Measurements from ENCODE around the gene RC3H2.

The RC3H2 gene

GRCh38 chr9:122904823-122905710, at the start of gene RC3H2 (continued):
- no peak for TF ChIP-seq ZNF362 (tag by site-specific recombination; IDR thresholded peaks at IDR 0.05)
- TF ChIP-seq KLF1 (tag by site-specific recombination; IDR thresholded peaks at IDR 0.05) = peak; percentile 44; the same call in 1 of the 2 replicates
- no peak for TF ChIP-seq ZSCAN5A (tag by site-specific recombination; IDR thresholded peaks at IDR 0.05)
- TF ChIP-seq KLF16 (tag by site-specific recombination; IDR thresholded peaks at IDR 0.05) = peak; percentile 91
- no peak for TF ChIP-seq ZNF324 (tag by site-specific recombination; IDR thresholded peaks at IDR 0.05)
- TF ChIP-seq ZSCAN4 (tag by site-specific recombination; IDR thresholded peaks at IDR 0.05) = no peak
- no peak for TF ChIP-seq ZNF366 (tag by site-specific recombination; conservative IDR thresholded peaks at IDR 0.05)
- no peak for TF ChIP-seq ZIC2 (tag by site-specific recombination; IDR thresholded peaks at IDR 0.05)
- no peak for TF ChIP-seq ZNF791 (tag by site-specific recombination; IDR thresholded peaks at IDR 0.05)
- TF ChIP-seq ZNF404 (tag by site-specific recombination; IDR thresholded peaks at IDR 0.05) = no peak
- no peak for TF ChIP-seq ZNF530 (tag by site-specific recombination; IDR thresholded peaks at IDR 0.05; ENCODE audit: low read depth)
- TF ChIP-seq ZNF24 (tag by site-specific recombination; IDR thresholded peaks at IDR 0.05) = peak; percentile 75; the same call in 1 of the 2 replicates
- TF ChIP-seq KLF10 (tag by site-specific recombination; IDR thresholded peaks at IDR 0.05) = no peak
- TF ChIP-seq REPIN1 (tag by site-specific recombination; IDR thresholded peaks at IDR 0.05; ENCODE audit: low read depth) = no peak
- TF ChIP-seq ZNF664 (tag by site-specific recombination; IDR thresholded peaks at IDR 0.05) = no peak
- TF ChIP-seq, protein P1, sequence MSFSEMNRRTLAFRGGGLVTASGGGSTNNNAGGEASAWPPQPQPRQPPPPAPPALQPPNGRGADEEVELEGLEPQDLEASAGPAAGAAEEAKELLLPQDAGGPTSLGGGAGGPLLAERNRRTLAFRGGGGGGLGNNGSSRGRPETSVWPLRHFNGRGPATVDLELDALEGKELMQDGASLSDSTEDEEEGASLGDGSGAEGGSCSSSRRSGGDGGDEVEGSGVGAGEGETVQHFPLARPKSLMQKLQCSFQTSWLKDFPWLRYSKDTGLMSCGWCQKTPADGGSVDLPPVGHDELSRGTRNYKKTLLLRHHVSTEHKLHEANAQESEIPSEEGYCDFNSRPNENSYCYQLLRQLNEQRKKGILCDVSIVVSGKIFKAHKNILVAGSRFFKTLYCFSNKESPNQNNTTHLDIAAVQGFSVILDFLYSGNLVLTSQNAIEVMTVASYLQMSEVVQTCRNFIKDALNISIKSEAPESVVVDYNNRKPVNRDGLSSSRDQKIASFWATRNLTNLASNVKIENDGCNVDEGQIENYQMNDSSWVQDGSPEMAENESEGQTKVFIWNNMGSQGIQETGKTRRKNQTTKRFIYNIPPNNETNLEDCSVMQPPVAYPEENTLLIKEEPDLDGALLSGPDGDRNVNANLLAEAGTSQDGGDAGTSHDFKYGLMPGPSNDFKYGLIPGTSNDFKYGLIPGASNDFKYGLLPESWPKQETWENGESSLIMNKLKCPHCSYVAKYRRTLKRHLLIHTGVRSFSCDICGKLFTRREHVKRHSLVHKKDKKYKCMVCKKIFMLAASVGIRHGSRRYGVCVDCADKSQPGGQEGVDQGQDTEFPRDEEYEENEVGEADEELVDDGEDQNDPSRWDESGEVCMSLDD (tag by site-specific recombination; IDR thresholded peaks at IDR 0.05) = no peak
- no peak for TF ChIP-seq ZNF548 (tag by site-specific recombination; IDR thresholded peaks at IDR 0.05)
- no peak for TF ChIP-seq ZNF132 (tag by site-specific recombination; IDR thresholded peaks at IDR 0.05; ENCODE audit: borderline replicate concordance)
- TF ChIP-seq ZXDB (tag by site-specific recombination; IDR thresholded peaks at IDR 0.05) = peak; percentile 67
- no peak for TF ChIP-seq HOXD13 (CRISPR knock-in tag; IDR thresholded peaks at IDR 0.05; ENCODE audit: borderline replicate concordance)
- TF ChIP-seq MEIS1 (CRISPR knock-in tag; IDR thresholded peaks at IDR 0.05; ENCODE audit: borderline replicate concordance) = no peak
- TF ChIP-seq SALL2 (tag by site-specific recombination; IDR thresholded peaks at IDR 0.05; ENCODE audit: borderline replicate concordance) = no peak
- no peak for TF ChIP-seq ZNF140 (tag by site-specific recombination; IDR thresholded peaks at IDR 0.05)
- no peak for TF ChIP-seq ZSCAN23 (tag by site-specific recombination; IDR thresholded peaks at IDR 0.05)
- no peak for TF ChIP-seq ZNF624 (tag by site-specific recombination; IDR thresholded peaks at IDR 0.05)
- TF ChIP-seq ZNF610 (tag by site-specific recombination; IDR thresholded peaks at IDR 0.05; ENCODE audit: borderline replicate concordance) = no peak
- TF ChIP-seq, protein P2, sequence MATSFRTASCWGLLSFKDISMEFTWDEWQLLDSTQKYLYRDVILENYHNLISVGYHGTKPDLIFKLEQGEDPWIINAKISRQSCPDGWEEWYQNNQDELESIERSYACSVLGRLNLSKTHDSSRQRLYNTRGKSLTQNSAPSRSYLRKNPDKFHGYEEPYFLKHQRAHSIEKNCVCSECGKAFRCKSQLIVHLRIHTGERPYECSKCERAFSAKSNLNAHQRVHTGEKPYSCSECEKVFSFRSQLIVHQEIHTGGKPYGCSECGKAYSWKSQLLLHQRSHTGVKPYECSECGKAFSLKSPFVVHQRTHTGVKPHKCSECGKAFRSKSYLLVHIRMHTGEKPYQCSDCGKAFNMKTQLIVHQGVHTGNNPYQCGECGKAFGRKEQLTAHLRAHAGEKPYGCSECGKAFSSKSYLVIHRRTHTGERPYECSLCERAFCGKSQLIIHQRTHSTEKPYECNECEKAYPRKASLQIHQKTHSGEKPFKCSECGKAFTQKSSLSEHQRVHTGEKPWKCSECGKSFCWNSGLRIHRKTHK (tag by site-specific recombination; IDR thresholded peaks at IDR 0.05) = no peak
- no peak for TF ChIP-seq ZNF146 (tag by site-specific recombination; IDR thresholded peaks at IDR 0.05)
- TF ChIP-seq ZNF341 (tag by site-specific recombination; IDR thresholded peaks at IDR 0.05; ENCODE audit: low read depth) = peak; percentile 53
- no peak for TF ChIP-seq ZNF571 (tag by site-specific recombination; IDR thresholded peaks at IDR 0.05)
- TF ChIP-seq ZNF488 (tag by site-specific recombination; IDR thresholded peaks at IDR 0.05) = no peak
- TF ChIP-seq KLF8 (tag by site-specific recombination; IDR thresholded peaks at IDR 0.05) = peak; percentile 83
- TF ChIP-seq ZNF585B (tag by site-specific recombination; IDR thresholded peaks at IDR 0.05) = no peak
